Measurements from ENCODE around the gene VEGFB.

GRCh38 chr11:64211181-64211872 lies 23.1 kb upstream of the VEGFB start:
- TF ChIP-seq, protein P1, sequence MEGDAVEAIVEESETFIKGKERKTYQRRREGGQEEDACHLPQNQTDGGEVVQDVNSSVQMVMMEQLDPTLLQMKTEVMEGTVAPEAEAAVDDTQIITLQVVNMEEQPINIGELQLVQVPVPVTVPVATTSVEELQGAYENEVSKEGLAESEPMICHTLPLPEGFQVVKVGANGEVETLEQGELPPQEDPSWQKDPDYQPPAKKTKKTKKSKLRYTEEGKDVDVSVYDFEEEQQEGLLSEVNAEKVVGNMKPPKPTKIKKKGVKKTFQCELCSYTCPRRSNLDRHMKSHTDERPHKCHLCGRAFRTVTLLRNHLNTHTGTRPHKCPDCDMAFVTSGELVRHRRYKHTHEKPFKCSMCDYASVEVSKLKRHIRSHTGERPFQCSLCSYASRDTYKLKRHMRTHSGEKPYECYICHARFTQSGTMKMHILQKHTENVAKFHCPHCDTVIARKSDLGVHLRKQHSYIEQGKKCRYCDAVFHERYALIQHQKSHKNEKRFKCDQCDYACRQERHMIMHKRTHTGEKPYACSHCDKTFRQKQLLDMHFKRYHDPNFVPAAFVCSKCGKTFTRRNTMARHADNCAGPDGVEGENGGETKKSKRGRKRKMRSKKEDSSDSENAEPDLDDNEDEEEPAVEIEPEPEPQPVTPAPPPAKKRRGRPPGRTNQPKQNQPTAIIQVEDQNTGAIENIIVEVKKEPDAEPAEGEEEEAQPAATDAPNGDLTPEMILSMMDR (IDR thresholded peaks at IDR 0.05), result no peak
- TF ChIP-seq POLR2A (IDR thresholded peaks at IDR 0.05), result no peak
